ENCODE data around the gene IFI35. TPM values are rescaled to one million over a fixed set of nuclear protein-coding genes. Genes with fewer than 3 reads are reported as not detected.
"Not testable (repeated sequence)": the region's sequence is repeated elsewhere in the genome, so short reads cannot be mapped to it uniquely, and the experiment has no call there.

The IFI35 gene
- total RNA-seq, 3 donors from 2014 or later, result 39.2 to 58.2 (median 39.3) TPM

DNA sequence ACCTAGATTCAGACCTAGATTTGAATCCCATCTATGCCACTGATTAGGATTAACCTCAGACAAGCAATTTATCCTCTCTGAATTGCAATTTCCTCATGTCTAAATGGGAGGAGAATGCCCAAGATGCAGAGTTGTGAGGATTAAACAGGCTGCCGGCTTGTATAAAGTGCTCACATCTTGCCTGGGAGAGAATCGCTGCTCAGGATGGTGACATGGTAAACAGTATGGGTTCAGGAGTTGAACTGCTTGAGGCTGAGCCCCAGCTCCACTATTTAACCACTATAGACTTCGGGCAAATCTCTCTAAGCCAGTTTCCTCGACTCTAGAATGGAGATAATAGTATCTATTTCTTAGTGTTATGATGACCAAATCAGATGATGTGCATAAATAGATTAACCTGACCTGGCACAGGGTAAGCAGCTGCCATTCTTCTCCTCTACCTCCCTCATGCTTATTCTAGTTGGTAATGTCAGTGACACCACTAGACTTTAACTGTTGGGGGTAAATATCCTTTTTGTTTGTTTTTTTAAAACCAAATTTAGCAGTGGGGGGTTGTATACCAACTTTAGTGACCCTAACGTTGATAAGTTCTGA lies 9.1 kb upstream of the IFI35 start:
- ATAC-seq, result no peak
- intact Hi-C loops (cut with DNase I, micrococcal nuclease), result no loop called here
- no peak overlapping the region for H3K4me3 ChIP-seq
- DNase-seq, result no peak
- peaks cover 15% of the 10 kb centered on the region for H3K4me1 ChIP-seq (ENCODE audit: low read depth)
- no peaks in the 10 kb centered on the region for H3K9me3 ChIP-seq
- peaks cover 4% of the 10 kb centered on the region for H3K36me3 ChIP-seq (ENCODE audit: low read depth)
- TF ChIP-seq, protein P1, sequence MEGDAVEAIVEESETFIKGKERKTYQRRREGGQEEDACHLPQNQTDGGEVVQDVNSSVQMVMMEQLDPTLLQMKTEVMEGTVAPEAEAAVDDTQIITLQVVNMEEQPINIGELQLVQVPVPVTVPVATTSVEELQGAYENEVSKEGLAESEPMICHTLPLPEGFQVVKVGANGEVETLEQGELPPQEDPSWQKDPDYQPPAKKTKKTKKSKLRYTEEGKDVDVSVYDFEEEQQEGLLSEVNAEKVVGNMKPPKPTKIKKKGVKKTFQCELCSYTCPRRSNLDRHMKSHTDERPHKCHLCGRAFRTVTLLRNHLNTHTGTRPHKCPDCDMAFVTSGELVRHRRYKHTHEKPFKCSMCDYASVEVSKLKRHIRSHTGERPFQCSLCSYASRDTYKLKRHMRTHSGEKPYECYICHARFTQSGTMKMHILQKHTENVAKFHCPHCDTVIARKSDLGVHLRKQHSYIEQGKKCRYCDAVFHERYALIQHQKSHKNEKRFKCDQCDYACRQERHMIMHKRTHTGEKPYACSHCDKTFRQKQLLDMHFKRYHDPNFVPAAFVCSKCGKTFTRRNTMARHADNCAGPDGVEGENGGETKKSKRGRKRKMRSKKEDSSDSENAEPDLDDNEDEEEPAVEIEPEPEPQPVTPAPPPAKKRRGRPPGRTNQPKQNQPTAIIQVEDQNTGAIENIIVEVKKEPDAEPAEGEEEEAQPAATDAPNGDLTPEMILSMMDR (IDR thresholded peaks at IDR 0.05), result no peak

DNA sequence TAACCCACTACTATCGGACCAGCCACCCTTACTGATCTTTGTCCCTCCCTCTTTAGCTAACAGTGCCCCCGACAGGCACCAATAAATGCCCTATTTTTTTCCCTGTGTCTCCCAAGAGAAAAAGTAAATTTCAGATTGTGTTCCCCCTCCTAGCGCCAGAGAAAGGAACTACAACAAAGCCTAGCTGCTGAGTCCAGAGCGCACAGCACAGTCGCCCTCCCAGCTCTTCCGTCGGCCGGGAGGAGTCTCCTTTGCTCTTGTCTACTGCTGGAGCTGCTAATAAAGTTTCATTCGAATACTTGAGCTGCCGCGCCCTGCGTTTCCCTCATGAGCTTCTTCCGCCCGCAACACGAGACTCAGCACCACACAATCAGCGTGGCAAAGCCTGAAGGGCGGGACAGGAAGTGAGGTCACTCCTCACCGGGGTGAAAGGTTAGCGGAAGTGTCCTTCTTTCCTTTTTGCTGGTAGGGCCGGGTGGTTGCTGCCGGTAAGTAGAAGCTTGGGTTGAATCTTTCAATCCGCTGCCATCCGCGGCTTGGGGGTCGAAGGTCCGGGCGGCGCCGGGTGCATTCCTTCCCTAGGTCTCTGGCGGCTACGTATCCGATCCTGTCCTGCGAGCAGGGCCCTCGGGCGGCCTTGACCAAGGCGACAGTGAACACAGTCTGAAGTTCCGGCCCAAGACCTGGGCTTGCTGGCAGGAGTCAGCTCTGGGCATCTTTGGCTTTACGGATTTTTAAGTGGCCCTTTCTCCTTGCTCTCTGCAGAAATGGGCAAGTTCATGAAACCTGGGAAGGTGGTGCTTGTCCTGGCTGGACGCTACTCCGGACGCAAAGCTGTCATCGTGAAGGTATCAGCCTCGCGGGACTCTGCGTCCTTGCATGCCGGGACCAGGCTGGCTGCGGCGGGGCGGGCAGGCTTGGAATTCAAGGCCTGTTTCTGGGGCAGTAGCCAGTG lies 8.3 kb upstream of the IFI35 start, which contains the start of gene RPL27:
RPL27 (plus strand) TSS at position 436 of the 955 bp plus-strand sequence; CDS start at position 768, 332 bp downstream.
- Histone ChIP-seq H3K4me3 (peak within 1 kb of the TSS; percentile 42), H3K9me3 (no peaks in the 10 kb centered on the region), H3K4me1 (ENCODE audit: low read depth) (peaks cover 15% of the 10 kb centered on the region), H3K36me3 (ENCODE audit: low read depth) (peaks cover 4% of the 10 kb centered on the region)
- peak; percentile 97 to 99 (median 98) for DNase-seq
- TF ChIP-seq, protein P1 (IDR thresholded peaks at IDR 0.05), result peak; percentile 78
- ATAC-seq, result peak; percentile 97
- intact Hi-C loops (cut with DNase I, micrococcal nuclease), result no loop called here

DNA sequence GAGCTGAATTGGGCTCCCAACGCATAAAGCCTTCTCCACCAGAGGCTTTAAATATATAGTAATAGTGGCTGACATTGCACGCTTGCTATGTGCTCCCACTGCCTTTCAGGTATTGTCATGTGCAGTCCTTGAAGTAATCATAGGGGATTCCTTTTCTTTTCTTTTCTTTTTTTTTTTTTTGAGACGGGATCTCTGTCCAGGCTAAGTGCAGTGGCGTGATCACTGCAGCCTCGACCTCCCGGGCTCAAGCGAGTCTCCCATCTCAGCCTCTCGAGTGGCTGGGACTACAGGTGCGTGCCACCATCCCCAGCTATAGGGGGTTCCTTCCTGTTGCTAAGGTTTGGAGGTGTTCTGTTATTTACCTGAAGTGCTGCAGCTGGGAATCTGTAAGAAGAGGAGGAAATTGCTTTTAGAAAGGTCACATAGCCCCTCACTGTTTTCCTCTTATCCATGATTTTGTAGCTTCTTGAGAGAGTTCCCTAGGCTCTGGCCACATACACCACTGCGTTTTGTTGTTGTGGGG lies 7.5 kb upstream of the IFI35 start:
- DNase-seq, result no peak

DNA sequence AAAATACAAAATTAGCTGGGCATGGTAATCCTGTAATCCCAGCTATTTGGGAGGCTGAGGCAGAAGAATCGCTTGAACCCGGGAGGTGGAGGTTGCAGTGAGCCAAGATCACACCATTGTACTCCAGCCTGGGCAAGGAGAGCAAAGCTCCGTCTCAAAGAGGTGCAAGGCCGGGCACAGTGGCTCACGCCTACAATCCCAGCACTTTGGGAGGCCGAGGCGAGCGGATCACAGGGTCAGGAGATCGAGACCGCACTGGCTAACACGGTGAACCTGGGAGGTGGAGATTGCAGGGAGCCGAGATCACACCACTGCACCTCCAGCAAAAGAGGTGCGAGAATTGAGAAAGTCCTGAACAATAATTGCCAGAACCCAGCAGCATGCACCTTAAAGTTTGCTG lies 5.7 kb upstream of the IFI35 start:
- H3K9me3 ChIP-seq; H3K4me3 ChIP-seq; ATAC-seq; intact Hi-C loops (cut with DNase I, micrococcal nuclease); H3K36me3 ChIP-seq (ENCODE audit: low read depth); DNase-seq: not testable (repeated sequence)
- peaks cover 15% of the 10 kb centered on the region for H3K4me1 ChIP-seq (ENCODE audit: low read depth)

More for the DNA sequence above, 7.5 kb upstream of the IFI35 start:
- H3K4me3 ChIP-seq, result peak overlapping the region; percentile 42
- H3K4me1 ChIP-seq (ENCODE audit: low read depth), result peaks cover 15% of the 10 kb centered on the region
- ATAC-seq, result no peak
- H3K9me3 ChIP-seq, result no peaks in the 10 kb centered on the region
- TF ChIP-seq, protein P1 (IDR thresholded peaks at IDR 0.05), result no peak
- intact Hi-C loops (cut with DNase I, micrococcal nuclease), result no loop called here
- H3K36me3 ChIP-seq (ENCODE audit: low read depth), result peaks cover 4% of the 10 kb centered on the region

DNA sequence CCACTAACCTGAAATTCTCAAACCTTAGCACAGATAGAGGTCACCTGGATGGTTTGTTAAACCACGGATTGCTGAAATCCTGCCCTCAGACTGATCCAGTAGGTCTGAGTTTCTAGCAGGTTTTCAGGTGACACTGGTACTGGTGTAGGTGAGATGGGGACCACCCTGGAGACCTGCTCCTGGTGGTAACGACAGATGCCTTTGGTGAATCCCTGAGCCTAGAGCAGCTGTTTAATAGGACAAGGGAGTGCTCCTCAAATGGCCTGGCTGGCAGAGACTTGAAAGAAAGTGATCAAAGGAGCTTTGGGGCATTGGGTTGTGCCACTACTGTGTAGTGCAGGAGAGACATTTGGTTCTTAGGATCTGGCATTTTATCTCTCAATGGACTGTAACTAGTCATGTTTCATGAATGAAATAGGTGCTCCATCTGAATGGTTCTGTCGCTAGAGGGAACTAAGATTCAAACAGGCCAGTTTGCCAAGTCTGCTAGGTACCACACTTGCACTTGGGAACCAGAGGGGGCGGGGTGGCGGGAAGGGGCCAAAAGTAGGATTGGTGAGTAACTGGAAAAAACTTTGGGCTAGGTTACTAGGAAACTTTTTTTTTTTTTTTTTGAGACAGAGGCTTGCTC lies 2.9 kb upstream of the IFI35 start:
- DNase-seq (no peak), ATAC-seq (no peak)
- TF ChIP-seq, protein P1 (IDR thresholded peaks at IDR 0.05), result no peak
- H3K36me3 ChIP-seq (ENCODE audit: low read depth), result peaks cover 4% of the 10 kb centered on the region
- intact Hi-C loops (cut with DNase I, micrococcal nuclease), result no loop called here
- no peak overlapping the region for H3K4me3 ChIP-seq
- H3K9me3 ChIP-seq, result no peaks in the 10 kb centered on the region
- peaks cover 20% of the 10 kb centered on the region for H3K4me1 ChIP-seq (ENCODE audit: low read depth)

All from mucosa of descending colon (tissue), 3 donors.